Calu3 (cell line): ENCODE results near the gene NT5M. TPM values are rescaled to one million over a fixed set of nuclear protein-coding genes. Genes with fewer than 3 reads are reported as not detected.

Experiments
- BruUV-seq: library from RNA; stranded (reverse); fragments of 400-500 nt; replicated peaks from 2 replicates; lab custom pipeline; 2021; lab: Mats Ljungman, UMichigan
- CTCF ChIA-PET: fragments of 300-600 bp; sonication (Branson Sonifier 250); formaldehyde crosslinking; loops from one replicate; lab custom pipeline; 2022; ENCODE audit warnings: antibody characterized with exemption; lab: Charles Lee
- DNase-seq: peaks from one replicate; pipeline ENCODE4 v3.0.0; 2022
- H3K27ac Mint-ChIP-seq: one replicate; pipeline ENCODE4 v1.8.0; 2022; ENCODE audit warnings: mixed read lengths; ENCODE audit not compliant: unreplicated experiment
- H3K27me3 Mint-ChIP-seq: one replicate; pipeline ENCODE4 v1.8.0; 2022; ENCODE audit warnings: mixed read lengths; ENCODE audit not compliant: unreplicated experiment
- H3K36me3 Mint-ChIP-seq: one replicate; pipeline ENCODE4 v1.8.0; 2022; ENCODE audit warnings: mild to moderate bottlenecking, moderate library complexity, mixed read lengths; ENCODE audit not compliant: insufficient read depth, unreplicated experiment
- H3K4me1 Mint-ChIP-seq: one replicate; pipeline ENCODE4 v1.8.0; 2022; ENCODE audit warnings: mild to moderate bottlenecking, low read depth, mixed read lengths; ENCODE audit not compliant: unreplicated experiment
- H3K4me3 Mint-ChIP-seq: one replicate; pipeline ENCODE4 v1.8.0; 2022; ENCODE audit warnings: mild to moderate bottlenecking, low read depth, moderate library complexity, mixed read lengths; ENCODE audit not compliant: unreplicated experiment
- H3K9me3 Mint-ChIP-seq: one replicate; pipeline ENCODE4 v1.8.0; 2022; ENCODE audit warnings: low read depth, mixed read lengths; ENCODE audit not compliant: unreplicated experiment
- CTCF ChIP-seq: fragments of 200-600 bp; IDR thresholded peaks from one replicate; pipeline ENCODE4 v1.8.0; 2022; ENCODE audit warnings: antibody characterized with exemption; ENCODE audit not compliant: unreplicated experiment
- intact Hi-C: fragments of 100-400 bp; cut with micrococcal nuclease; formaldehyde crosslinking; loops from one replicate; pipeline ENCODE4 v1.10.0; 2022; ENCODE audit not compliant: unreplicated experiment
- total RNA-seq: library from RNA; stranded (reverse); gene quantifications from 2 replicates; pipeline ENCODE4 v1.2.3, GENCODE V29; 2022

The NT5M gene
- total RNA-seq, 1 experiment from 2014 or later = 1.0 TPM

- CTCF ChIA-PET = no interaction called here
- H3K36me3 Mint-ChIP-seq = no peaks in the 10 kb centered on the region
- intact Hi-C loops = no loop called here
- peaks cover 16% of the 10 kb centered on the region for H3K27me3 Mint-ChIP-seq
- no peak for TF ChIP-seq CTCF
- no peak for DNase-seq
- H3K4me1 Mint-ChIP-seq = no peaks in the 10 kb centered on the region
- no peak overlapping the region for H3K27ac Mint-ChIP-seq
- no peaks in the 10 kb centered on the region for H3K9me3 Mint-ChIP-seq
- no TSS peak for BruUV-seq
- H3K4me3 Mint-ChIP-seq = no peak overlapping the region
Observed at GRCh38 chr17:17341452-17341851, 38.3 kb downstream of the NT5M start.

- Mint-ChIP-seq H3K36me3 (no peaks in the 10 kb centered on the region), H3K27me3 (peaks cover 16% of the 10 kb centered on the region), H3K9me3 (no peaks in the 10 kb centered on the region), H3K4me1 (no peaks in the 10 kb centered on the region), H3K27ac (no peak overlapping the region), H3K4me3 (no peak overlapping the region)
- CTCF ChIA-PET = no interaction called here
- DNase-seq = no peak
- intact Hi-C loops = no loop called here
- TF ChIP-seq CTCF = no peak
- BruUV-seq = no TSS peak
Observed at GRCh38 chr17:17342242-17342945, 39.2 kb downstream of the NT5M start.

- no peak for TF ChIP-seq CTCF
- CTCF ChIA-PET = no interaction called here
- intact Hi-C loops = no loop called here
- H3K4me3 Mint-ChIP-seq = no peak overlapping the region
- no peak for DNase-seq
- H3K4me1 Mint-ChIP-seq = no peaks in the 10 kb centered on the region
- peaks cover 16% of the 10 kb centered on the region for H3K27me3 Mint-ChIP-seq
- no TSS peak for BruUV-seq
- H3K36me3 Mint-ChIP-seq = no peaks in the 10 kb centered on the region
- no peak overlapping the region for H3K27ac Mint-ChIP-seq
- no peaks in the 10 kb centered on the region for H3K9me3 Mint-ChIP-seq
Observed at GRCh38 chr17:17343160-17343735, 40.1 kb downstream of the NT5M start.

- H3K9me3 Mint-ChIP-seq = no peaks in the 10 kb centered on the region
- BruUV-seq = no TSS peak
- no peak overlapping the region for H3K27ac Mint-ChIP-seq
- DNase-seq = no peak
- H3K4me3 Mint-ChIP-seq = no peak overlapping the region
- intact Hi-C loops = no loop called here
- peaks cover 16% of the 10 kb centered on the region for H3K27me3 Mint-ChIP-seq
- no peaks in the 10 kb centered on the region for H3K4me1 Mint-ChIP-seq
- CTCF ChIA-PET = no interaction called here
- no peak for TF ChIP-seq CTCF
- no peaks in the 10 kb centered on the region for H3K36me3 Mint-ChIP-seq
Observed at GRCh38 chr17:17343896-17344506, 40.8 kb downstream of the NT5M start.
